Measurements from ENCODE around the gene APMAP.

DNA sequence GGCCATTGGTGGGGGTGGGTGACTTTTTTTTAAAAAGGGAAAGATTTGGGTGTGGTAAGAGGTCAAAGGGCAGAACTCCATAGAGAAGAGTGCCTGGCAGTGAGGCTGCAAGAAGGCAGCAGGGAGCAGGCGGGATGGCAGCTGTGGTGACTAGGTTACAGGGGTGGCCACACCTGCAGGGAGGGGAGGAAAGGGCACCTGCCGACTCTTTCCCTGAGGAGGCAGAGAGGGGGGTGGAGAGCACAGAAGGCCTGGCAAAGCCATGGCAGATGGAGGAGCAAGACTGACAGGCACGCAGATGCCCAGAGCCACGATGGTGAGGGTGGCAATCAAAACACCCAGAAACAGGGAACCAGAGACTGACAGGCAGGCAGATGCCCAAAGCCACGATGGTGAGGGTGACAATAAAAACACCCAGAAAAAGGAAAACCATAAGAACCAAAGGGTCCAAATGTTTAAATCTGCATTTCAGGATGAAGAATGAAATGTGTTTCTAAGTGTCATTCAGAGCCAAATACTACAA is 24.2 kb downstream of the APMAP start:
- no peak for TF ChIP-seq POLR2A (IDR thresholded peaks at IDR 0.05)
- TF ChIP-seq, protein P1, sequence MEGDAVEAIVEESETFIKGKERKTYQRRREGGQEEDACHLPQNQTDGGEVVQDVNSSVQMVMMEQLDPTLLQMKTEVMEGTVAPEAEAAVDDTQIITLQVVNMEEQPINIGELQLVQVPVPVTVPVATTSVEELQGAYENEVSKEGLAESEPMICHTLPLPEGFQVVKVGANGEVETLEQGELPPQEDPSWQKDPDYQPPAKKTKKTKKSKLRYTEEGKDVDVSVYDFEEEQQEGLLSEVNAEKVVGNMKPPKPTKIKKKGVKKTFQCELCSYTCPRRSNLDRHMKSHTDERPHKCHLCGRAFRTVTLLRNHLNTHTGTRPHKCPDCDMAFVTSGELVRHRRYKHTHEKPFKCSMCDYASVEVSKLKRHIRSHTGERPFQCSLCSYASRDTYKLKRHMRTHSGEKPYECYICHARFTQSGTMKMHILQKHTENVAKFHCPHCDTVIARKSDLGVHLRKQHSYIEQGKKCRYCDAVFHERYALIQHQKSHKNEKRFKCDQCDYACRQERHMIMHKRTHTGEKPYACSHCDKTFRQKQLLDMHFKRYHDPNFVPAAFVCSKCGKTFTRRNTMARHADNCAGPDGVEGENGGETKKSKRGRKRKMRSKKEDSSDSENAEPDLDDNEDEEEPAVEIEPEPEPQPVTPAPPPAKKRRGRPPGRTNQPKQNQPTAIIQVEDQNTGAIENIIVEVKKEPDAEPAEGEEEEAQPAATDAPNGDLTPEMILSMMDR (IDR thresholded peaks at IDR 0.05) = no peak

All from uterus (tissue), 2 donors.